Neural cell (in vitro differentiated cells): ENCODE measurements around the gene HSH2D. TPM values are rescaled to one million over a fixed set of nuclear protein-coding genes. Genes with fewer than 3 reads are reported as not detected.

ENCODE experiments used
- H2AFZ ChIP-seq: fragments of 200-600, 300-800 bp; sonication (generic), shearing (Covaris generic); 2 replicates; pipeline ENCODE4 v1.6.0; 2014; ENCODE audit warnings: low read depth, mild to moderate bottlenecking, antibody characterized with exemption, low read length, moderate library complexity
- H3F3A ChIP-seq: fragments of 200-600 bp; shearing (Covaris generic); 2 replicates; pipeline ENCODE4 v1.6.1; 2016; ENCODE audit warnings: mild to moderate bottlenecking, moderate library complexity, mixed read lengths, antibody characterized with exemption, low read length; ENCODE audit not compliant: insufficient read depth, poor library complexity, severe bottlenecking
- H3K27ac ChIP-seq: fragments of 200-600, 300-800 bp; sonication (generic), shearing (Covaris generic); 2 replicates; pipeline ENCODE4 v1.5.1; 2014; ENCODE audit warnings: mild to moderate bottlenecking, low read length, moderate library complexity
- H3K27me3 ChIP-seq: fragments of 300-800, 200-600 bp; sonication (generic), shearing (Covaris generic); 2 replicates; pipeline ENCODE4 v1.6.0; 2014; ENCODE audit warnings: mild to moderate bottlenecking, low read depth, low read length, moderate library complexity; ENCODE audit not compliant: insufficient read depth
- H3K36me3 ChIP-seq: fragments of 300-800, 200-600 bp; sonication (generic), shearing (Covaris generic); 2 replicates; pipeline ENCODE4 v1.5.1; 2014; ENCODE audit warnings: mild to moderate bottlenecking, antibody characterized with exemption, low read length, moderate library complexity; ENCODE audit not compliant: insufficient read depth
- H3K4me2 ChIP-seq: fragments of 300-800, 200-600 bp; sonication (generic), shearing (Covaris generic); 2 replicates; pipeline ENCODE4 v1.6.0; 2014; ENCODE audit warnings: mild to moderate bottlenecking, low read length
- H3K4me3 ChIP-seq: fragments of 300-800, 200-600 bp; sonication (generic), shearing (Covaris generic); 2 replicates; pipeline ENCODE4 v1.5.1; 2014; ENCODE audit warnings: mild to moderate bottlenecking, low read length, moderate library complexity
- H3K79me2 ChIP-seq: fragments of 200-600 bp; shearing (Covaris generic); replicated peaks from 2 replicates; pipeline ENCODE4 v1.6.0; 2014; ENCODE audit warnings: mild to moderate bottlenecking, low read length, moderate library complexity; ENCODE audit not compliant: insufficient read depth
- H3K9ac ChIP-seq: fragments of 300-800, 200-600 bp; sonication (generic), shearing (Covaris generic); 2 replicates; pipeline ENCODE4 v1.6.1; 2016; ENCODE audit warnings: mild to moderate bottlenecking, low read length, mixed read lengths
- H3K9me2 ChIP-seq: fragments of 200-600 bp; shearing (Covaris generic); 2 replicates; pipeline ENCODE4 v1.6.1; 2016; ENCODE audit warnings: mild to moderate bottlenecking, low read length, mixed read lengths; ENCODE audit not compliant: insufficient read depth
- H3K9me3 ChIP-seq: fragments of 200-600, 300-800 bp; sonication (generic), shearing (Covaris generic); 2 replicates; pipeline ENCODE4 v1.6.1; 2016; ENCODE audit warnings: mild to moderate bottlenecking, mixed run types, low read length, moderate library complexity, mixed read lengths
- H4K20me1 ChIP-seq: fragments of 200-600 bp; shearing (Covaris generic); 2 replicates; pipeline ENCODE4 v1.6.1; 2016; ENCODE audit warnings: mild to moderate bottlenecking, mixed run types; ENCODE audit not compliant: insufficient read depth
- EP300 ChIP-seq: fragments of 450-650 bp; conservative IDR thresholded peaks from 2 replicates; pipeline ENCODE4 v1.6.1; 2014; ENCODE audit warnings: antibody characterized with exemption, mild to moderate bottlenecking, moderate library complexity; ENCODE audit not compliant: poor library complexity, severe bottlenecking
- EZH2 ChIP-seq: fragments of 200-600, 300-800 bp; shearing (Covaris generic), sonication (generic); IDR thresholded peaks from 2 replicates; pipeline ENCODE4 v1.6.1; 2014; ENCODE audit warnings: antibody characterized with exemption, low read length, borderline replicate concordance, mild to moderate bottlenecking; ENCODE audit not compliant: insufficient read depth, poor library complexity, severe bottlenecking
- MXI1 ChIP-seq: fragments of 450-650 bp; conservative IDR thresholded peaks from 2 replicates; pipeline ENCODE4 v1.6.1; 2014; ENCODE audit warnings: antibody characterized with exemption, mild to moderate bottlenecking; ENCODE audit not compliant: poor library complexity, severe bottlenecking
- POLR2AphosphoS5 ChIP-seq: IDR thresholded peaks from 2 replicates; pipeline ENCODE4 v1.6.1; 2012
- RAD21 ChIP-seq: fragments of 450-650 bp; conservative IDR thresholded peaks from 2 replicates; pipeline ENCODE4 v1.6.1; 2014; ENCODE audit warnings: antibody characterized with exemption, mild to moderate bottlenecking, moderate library complexity
- SMC3 ChIP-seq: fragments of 450-650 bp; conservative IDR thresholded peaks from 2 replicates; pipeline ENCODE4 v1.6.1; 2014; ENCODE audit warnings: antibody characterized with exemption, mild to moderate bottlenecking, moderate library complexity; ENCODE audit not compliant: poor library complexity
- TAF1 ChIP-seq: IDR thresholded peaks from 2 replicates; pipeline ENCODE4 v1.6.1; 2012; ENCODE audit warnings: low read depth
- polyA plus RNA-seq: library from polyadenylated mRNA; depleted of rRNA; stranded (reverse); fragments of >200 nt; gene quantifications from 2 replicates; pipeline ENCODE4 v1.2.3, GENCODE V29; 2014
- TF ChIP-seq, protein P1 (sequence below): fragments of 450-650 bp; IDR thresholded peaks from 2 replicates; pipeline ENCODE4 v1.5.1; 2014; ENCODE audit warnings: antibody characterized with exemption, mild to moderate bottlenecking, moderate library complexity; ENCODE audit not compliant: poor library complexity, severe bottlenecking
- TF ChIP-seq, protein P2 (sequence below): IDR thresholded peaks from 2 replicates; pipeline ENCODE4 v1.6.1; 2012; ENCODE audit warnings: borderline replicate concordance

The HSH2D gene
- polyA plus RNA-seq, 1 donor from 2014 or later: not detected

DNA sequence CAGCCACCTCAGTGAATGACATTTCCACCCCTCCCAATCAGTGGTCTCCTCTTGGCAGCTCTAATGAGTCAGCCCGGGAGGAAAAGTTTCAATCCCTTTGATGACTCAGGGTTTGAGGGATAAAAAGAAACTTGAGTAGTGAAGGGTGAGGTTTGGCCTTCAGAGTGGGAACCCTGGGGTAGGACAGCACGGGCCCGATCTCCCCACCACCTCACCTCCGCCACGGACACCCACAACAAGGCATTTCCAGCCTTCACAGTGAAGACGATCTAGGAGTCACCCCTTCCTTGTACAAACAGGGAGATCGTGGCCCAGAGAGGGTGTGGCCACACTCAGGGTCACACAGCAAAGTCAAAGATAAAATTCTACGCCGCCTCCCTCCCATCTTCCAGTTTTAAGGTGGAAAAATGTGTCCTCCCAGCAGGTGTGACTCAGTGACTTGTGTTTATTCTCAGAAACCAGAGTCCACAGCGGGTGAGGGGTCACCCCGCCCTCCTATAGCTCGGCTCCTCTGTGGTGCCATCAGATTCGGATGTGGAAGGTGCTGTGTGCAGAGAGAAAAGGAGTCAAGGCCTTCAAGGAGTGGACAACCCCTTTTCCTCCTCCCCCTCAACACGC, 17.6 kb downstream of the HSH2D start:
- TF ChIP-seq SMC3 (no peak), EZH2 (no peak), POLR2AphosphoS5 (no peak), RAD21 (no peak), TAF1 (no peak), MXI1 (no peak), EP300 (no peak)
- TF ChIP-seq, protein P1, sequence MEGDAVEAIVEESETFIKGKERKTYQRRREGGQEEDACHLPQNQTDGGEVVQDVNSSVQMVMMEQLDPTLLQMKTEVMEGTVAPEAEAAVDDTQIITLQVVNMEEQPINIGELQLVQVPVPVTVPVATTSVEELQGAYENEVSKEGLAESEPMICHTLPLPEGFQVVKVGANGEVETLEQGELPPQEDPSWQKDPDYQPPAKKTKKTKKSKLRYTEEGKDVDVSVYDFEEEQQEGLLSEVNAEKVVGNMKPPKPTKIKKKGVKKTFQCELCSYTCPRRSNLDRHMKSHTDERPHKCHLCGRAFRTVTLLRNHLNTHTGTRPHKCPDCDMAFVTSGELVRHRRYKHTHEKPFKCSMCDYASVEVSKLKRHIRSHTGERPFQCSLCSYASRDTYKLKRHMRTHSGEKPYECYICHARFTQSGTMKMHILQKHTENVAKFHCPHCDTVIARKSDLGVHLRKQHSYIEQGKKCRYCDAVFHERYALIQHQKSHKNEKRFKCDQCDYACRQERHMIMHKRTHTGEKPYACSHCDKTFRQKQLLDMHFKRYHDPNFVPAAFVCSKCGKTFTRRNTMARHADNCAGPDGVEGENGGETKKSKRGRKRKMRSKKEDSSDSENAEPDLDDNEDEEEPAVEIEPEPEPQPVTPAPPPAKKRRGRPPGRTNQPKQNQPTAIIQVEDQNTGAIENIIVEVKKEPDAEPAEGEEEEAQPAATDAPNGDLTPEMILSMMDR: no peak
- TF ChIP-seq, protein P2, sequence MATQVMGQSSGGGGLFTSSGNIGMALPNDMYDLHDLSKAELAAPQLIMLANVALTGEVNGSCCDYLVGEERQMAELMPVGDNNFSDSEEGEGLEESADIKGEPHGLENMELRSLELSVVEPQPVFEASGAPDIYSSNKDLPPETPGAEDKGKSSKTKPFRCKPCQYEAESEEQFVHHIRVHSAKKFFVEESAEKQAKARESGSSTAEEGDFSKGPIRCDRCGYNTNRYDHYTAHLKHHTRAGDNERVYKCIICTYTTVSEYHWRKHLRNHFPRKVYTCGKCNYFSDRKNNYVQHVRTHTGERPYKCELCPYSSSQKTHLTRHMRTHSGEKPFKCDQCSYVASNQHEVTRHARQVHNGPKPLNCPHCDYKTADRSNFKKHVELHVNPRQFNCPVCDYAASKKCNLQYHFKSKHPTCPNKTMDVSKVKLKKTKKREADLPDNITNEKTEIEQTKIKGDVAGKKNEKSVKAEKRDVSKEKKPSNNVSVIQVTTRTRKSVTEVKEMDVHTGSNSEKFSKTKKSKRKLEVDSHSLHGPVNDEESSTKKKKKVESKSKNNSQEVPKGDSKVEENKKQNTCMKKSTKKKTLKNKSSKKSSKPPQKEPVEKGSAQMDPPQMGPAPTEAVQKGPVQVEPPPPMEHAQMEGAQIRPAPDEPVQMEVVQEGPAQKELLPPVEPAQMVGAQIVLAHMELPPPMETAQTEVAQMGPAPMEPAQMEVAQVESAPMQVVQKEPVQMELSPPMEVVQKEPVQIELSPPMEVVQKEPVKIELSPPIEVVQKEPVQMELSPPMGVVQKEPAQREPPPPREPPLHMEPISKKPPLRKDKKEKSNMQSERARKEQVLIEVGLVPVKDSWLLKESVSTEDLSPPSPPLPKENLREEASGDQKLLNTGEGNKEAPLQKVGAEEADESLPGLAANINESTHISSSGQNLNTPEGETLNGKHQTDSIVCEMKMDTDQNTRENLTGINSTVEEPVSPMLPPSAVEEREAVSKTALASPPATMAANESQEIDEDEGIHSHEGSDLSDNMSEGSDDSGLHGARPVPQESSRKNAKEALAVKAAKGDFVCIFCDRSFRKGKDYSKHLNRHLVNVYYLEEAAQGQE: no peak
- no peak overlapping the region for H3K9ac ChIP-seq
- H3K4me3 ChIP-seq: no peak overlapping the region
- H3K36me3 ChIP-seq: no peaks in the 10 kb centered on the region
- H3K4me2 ChIP-seq: no peak overlapping the region
- no peaks in the 10 kb centered on the region for H3K27me3 ChIP-seq
- no peaks in the 10 kb centered on the region for H3K9me3 ChIP-seq
- no peaks in the 10 kb centered on the region for H4K20me1 ChIP-seq
- H3K9me2 ChIP-seq: no peaks in the 10 kb centered on the region
- H3K27ac ChIP-seq: no peak overlapping the region
- H2AFZ ChIP-seq: no peak overlapping the region
- no peaks in the 10 kb centered on the region for H3F3A ChIP-seq
- H3K79me2 ChIP-seq: no peaks in the 10 kb centered on the region

DNA sequence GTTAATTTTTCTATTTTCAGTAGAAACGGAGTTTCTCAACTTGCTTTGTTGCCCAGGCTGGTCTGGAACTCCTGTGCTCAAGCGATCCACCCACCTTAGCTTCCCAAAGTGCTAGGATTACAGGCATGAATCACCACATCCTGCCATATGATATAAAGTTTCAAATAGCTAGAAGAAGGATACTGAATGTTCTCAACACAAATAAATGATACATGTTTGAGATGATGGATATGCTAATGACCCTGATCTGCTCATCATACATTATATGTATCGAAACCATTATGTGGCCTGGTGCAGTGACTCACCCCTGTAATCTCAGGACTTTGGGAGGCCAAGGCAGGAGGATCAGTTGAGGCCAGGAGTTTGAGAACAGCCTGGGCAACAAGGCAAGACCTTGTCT, 18.4 kb downstream of the HSH2D start:
- H3K9ac ChIP-seq: no peak overlapping the region
- H3K27ac ChIP-seq: no peak overlapping the region
- no peak overlapping the region for H2AFZ ChIP-seq
- H3K4me3 ChIP-seq: no peak overlapping the region
- no peaks in the 10 kb centered on the region for H3K36me3 ChIP-seq
- H3K9me3 ChIP-seq: no peaks in the 10 kb centered on the region
- no peaks in the 10 kb centered on the region for H4K20me1 ChIP-seq
- H3K9me2 ChIP-seq: no peaks in the 10 kb centered on the region
- TF ChIP-seq EP300 (no peak), RAD21 (no peak), MXI1 (no peak), POLR2AphosphoS5 (no peak), SMC3 (no peak), TAF1 (no peak), EZH2 (no peak)
- TF ChIP-seq, protein P1: no peak
- TF ChIP-seq, protein P2: no peak
- H3F3A ChIP-seq: no peaks in the 10 kb centered on the region
- no peaks in the 10 kb centered on the region for H3K79me2 ChIP-seq
- no peaks in the 10 kb centered on the region for H3K27me3 ChIP-seq
- no peak overlapping the region for H3K4me2 ChIP-seq
